Spleen (tissue), 11 donors: Measurements from ENCODE around the gene TPX2. TPM values are rescaled to one million over a fixed set of nuclear protein-coding genes. Genes with fewer than 3 reads are reported as not detected.
A peak's percentile ranks its signal among the peaks of the same experiment; 100 is the strongest.

Source experiments
- DNase-seq: peaks from one replicate; pipeline ENCODE4 v3.0.0-alpha.2; 2020
- H3K27ac ChIP-seq, 8 donors: fragments of 200-600 bp; sonication (generic) in 7 of 8; 1 replicate in 4 of 8; 2 replicates in 4 of 8; pipeline versions ENCODE4 v1.5.0 to v1.8.0; 2016 to 2021; ENCODE audit warnings: inconsistent platforms in 4 of 8, mild to moderate bottlenecking in 4 of 8, moderate library complexity in 1 of 8
- H3K27me3 ChIP-seq, 7 donors: fragments of 200-600 bp; sonication (generic) in 6 of 7; replicated peaks in 1 of 7; 1 replicate in 4 of 7; 2 replicates in 3 of 7; pipeline versions ENCODE4 v1.5.0 to v1.8.0; 2016 to 2021; ENCODE audit warnings: inconsistent platforms in 3 of 7, mild to moderate bottlenecking in 1 of 7
- H3K36me3 ChIP-seq, 6 donors: fragments of 200-600 bp; sonication (generic) in 5 of 6; 1 replicate in 4 of 6; 2 replicates in 2 of 6; pipeline versions ENCODE4 v1.5.0 to v1.8.0; 2016 to 2021; ENCODE audit warnings: inconsistent platforms in 2 of 6
- H3K4me1 ChIP-seq, 6 donors: fragments of 200-600 bp; sonication (generic) in 5 of 6; 1 replicate in 3 of 6; 2 replicates in 3 of 6; pipeline versions ENCODE4 v1.5.0 to v1.8.0; 2016 to 2021; ENCODE audit warnings: inconsistent platforms in 3 of 6
- H3K4me3 ChIP-seq, 8 donors: fragments of 200-600 bp; sonication (generic) in 7 of 8; 1 replicate in 4 of 8; 2 replicates in 4 of 8; pipeline versions ENCODE4 v1.5.0 to v1.8.0; 2016 to 2021; ENCODE audit warnings: inconsistent platforms in 4 of 8, mild to moderate bottlenecking in 4 of 8, moderate library complexity in 2 of 8
- H3K9me3 ChIP-seq, 8 donors: fragments of 200-600 bp; sonication (generic) in 7 of 8; 1 replicate in 4 of 8; 2 replicates in 4 of 8; pipeline versions ENCODE4 v1.5.0 to v1.8.0; 2016 to 2021; ENCODE audit warnings: inconsistent platforms in 4 of 8
- POLR2A ChIP-seq, 3 donors: fragments of 450-650 bp; IDR thresholded peaks; one replicate each; pipeline ENCODE4 v1.5.1; 2017; ENCODE audit warnings: antibody characterized with exemption in 3 of 3, mild to moderate bottlenecking in 1 of 3
- POLR2AphosphoS5 ChIP-seq, 3 donors: sonication (generic); formaldehyde crosslinking; IDR thresholded peaks; one replicate each; pipeline ENCODE4 v1.5.1; 2017; ENCODE audit warnings: antibody characterized with exemption in 3 of 3
- WGBS, 5 donors: extraction: QIAGEN DNeasy Blood & Tissue Kit in 3 of 5; methylation state at CpG; one replicate each; pipeline versions ENCODE4 v1.1.5 to v1.1.7; 2013 to 2018; 5-methylcytosine and 5-hydroxymethylcytosine counted together
- intact Hi-C: fragments of 100-400 bp; cut with DNase I; formaldehyde crosslinking; loops from one replicate; pipeline ENCODE4 v1.15.0; 2023; ENCODE audit warnings: low total_unique reads
- polyA plus RNA-seq, 3 donors: library from polyadenylated mRNA; stranded (reverse); fragments of 200-250 nt; gene quantifications; one replicate each; pipeline ENCODE4 v1.2.1, GENCODE V29; 2013
- total RNA-seq, 7 donors: library from RNA; depleted of rRNA in 3 of 7; stranded (reverse); fragments of >200 nt in 3 of 7; fragmentation: NEBNext Ultra II Directional in 4 of 7; extraction: Animal tissue kit (Norgen Biotek cat#: 25700) in 4 of 7; gene quantifications; one replicate each; pipeline versions ENCODE4 v1.1.0 to v1.2.1, GENCODE V29; 2016 to 2021
- TF ChIP-seq, protein P1 (sequence below), 11 experiments: fragments of 200-600 bp in 7 of 11; fragments of 450-650 bp in 4 of 11; sonication (generic) in 4 of 11; IDR thresholded peaks in 8 of 11; conservative IDR thresholded peaks in 3 of 11; 1 replicate in 7 of 11; 2 replicates in 4 of 11; pipeline versions ENCODE4 v1.4.0 to v1.8.0; 2016 to 2021; ENCODE audit warnings: antibody characterized with exemption in 11 of 11, inconsistent platforms in 4 of 11, mild to moderate bottlenecking in 1 of 11
- donor health status: healthy with polysubstance abuse.
- donor health status: DM: no; HTN: no; CAD: no; lungs with moderate emphysema.
- donor health status: DM: no; HTN: no; CAD: no.
- donor health status: Bipolar disorder and iron deficiency.
- donor health status: healthy.
- donor health status: DM: no; HTN: no; CAD: no.
- donor health status: DM: yes; HTN: yes; CAD: no.

TPX2 gene
- total and polyA plus RNA-seq, 10 donors, result 1.4 to 16.2 (median 7.2) TPM

DNA sequence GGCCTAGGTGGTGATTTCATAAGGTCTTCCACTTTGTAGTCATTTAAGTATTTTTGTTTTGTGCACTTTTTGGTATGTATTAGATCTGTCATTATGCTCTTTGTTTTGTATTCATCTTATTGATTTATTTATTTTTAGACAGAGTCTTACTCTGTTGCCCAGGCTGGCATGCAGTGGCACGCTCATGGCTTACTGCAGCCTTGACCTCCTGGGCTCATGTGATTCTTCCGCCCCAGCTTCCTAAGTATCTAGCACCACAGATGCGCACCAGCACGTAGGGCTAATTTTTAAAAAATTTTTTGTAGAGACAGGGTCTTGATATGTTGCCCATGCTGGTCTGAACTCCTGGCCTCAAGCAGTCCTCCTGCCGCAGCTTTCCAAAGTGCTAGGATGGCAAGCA, 30.6 kb downstream of the TPX2 start:
- 80 to 92% (median 88%) methylated on average over 5 of the region's 5 CpGs for WGBS, 5 donors
- intact Hi-C loops, result no loop called here
- Histone ChIP-seq H3K4me3 (no peak overlapping the region), H3K4me1 (no peaks in the 10 kb centered on the region), H3K9me3 (no peaks in the 10 kb centered on the region), H3K27ac (no peak overlapping the region), H3K36me3 (peaks cover 0 to 74% (median 0%) of the 10 kb centered on the region in 6 donors), H3K27me3 (no peaks in the 10 kb centered on the region)
- DNase-seq, result no peak
- TF ChIP-seq POLR2AphosphoS5 (IDR thresholded peaks at IDR 0.05) (no peak), POLR2A (IDR thresholded peaks at IDR 0.05) (no peak)
- TF ChIP-seq, protein P1, sequence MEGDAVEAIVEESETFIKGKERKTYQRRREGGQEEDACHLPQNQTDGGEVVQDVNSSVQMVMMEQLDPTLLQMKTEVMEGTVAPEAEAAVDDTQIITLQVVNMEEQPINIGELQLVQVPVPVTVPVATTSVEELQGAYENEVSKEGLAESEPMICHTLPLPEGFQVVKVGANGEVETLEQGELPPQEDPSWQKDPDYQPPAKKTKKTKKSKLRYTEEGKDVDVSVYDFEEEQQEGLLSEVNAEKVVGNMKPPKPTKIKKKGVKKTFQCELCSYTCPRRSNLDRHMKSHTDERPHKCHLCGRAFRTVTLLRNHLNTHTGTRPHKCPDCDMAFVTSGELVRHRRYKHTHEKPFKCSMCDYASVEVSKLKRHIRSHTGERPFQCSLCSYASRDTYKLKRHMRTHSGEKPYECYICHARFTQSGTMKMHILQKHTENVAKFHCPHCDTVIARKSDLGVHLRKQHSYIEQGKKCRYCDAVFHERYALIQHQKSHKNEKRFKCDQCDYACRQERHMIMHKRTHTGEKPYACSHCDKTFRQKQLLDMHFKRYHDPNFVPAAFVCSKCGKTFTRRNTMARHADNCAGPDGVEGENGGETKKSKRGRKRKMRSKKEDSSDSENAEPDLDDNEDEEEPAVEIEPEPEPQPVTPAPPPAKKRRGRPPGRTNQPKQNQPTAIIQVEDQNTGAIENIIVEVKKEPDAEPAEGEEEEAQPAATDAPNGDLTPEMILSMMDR (IDR thresholded peaks at IDR 0.05 in 8 of 11, conservative IDR thresholded peaks at IDR 0.05 in 3 of 11), result no peak

- no peak for DNase-seq
- Histone ChIP-seq H3K27ac (no peak overlapping the region), H3K4me1 (no peaks in the 10 kb centered on the region), H3K4me3 (peak overlapping the region in 1 of 8 donors; percentile 1), H3K36me3 (peaks cover 0 to 75% (median 0%) of the 10 kb centered on the region in 6 donors), H3K9me3 (no peaks in the 10 kb centered on the region), H3K27me3 (no peaks in the 10 kb centered on the region)
- TF ChIP-seq, protein P1 (IDR thresholded peaks at IDR 0.05 in 8 of 11, conservative IDR thresholded peaks at IDR 0.05 in 3 of 11), result no peak
- TF ChIP-seq POLR2AphosphoS5 (IDR thresholded peaks at IDR 0.05), result no peak
- TF ChIP-seq POLR2A (IDR thresholded peaks at IDR 0.05), result no peak
- 52 to 75% (median 68%) methylated on average over 1 of the region's 1 CpG for WGBS, 5 donors
- intact Hi-C loops, result no loop called here
These were observed 31.2 kb downstream of the TPX2 start for GRCh38 chr20:31770243-31770642.

- TF ChIP-seq POLR2A (IDR thresholded peaks at IDR 0.05) (no peak), POLR2AphosphoS5 (IDR thresholded peaks at IDR 0.05) (no peak)
- TF ChIP-seq, protein P1 (IDR thresholded peaks at IDR 0.05 in 8 of 11, conservative IDR thresholded peaks at IDR 0.05 in 3 of 11), result no peak
- no peaks in the 10 kb centered on the region for H3K27me3 ChIP-seq
- H3K27ac ChIP-seq, result no peak overlapping the region
- intact Hi-C loops, result no loop called here
- H3K4me3 ChIP-seq, result no peak overlapping the region
- no peaks in the 10 kb centered on the region for H3K9me3 ChIP-seq
- H3K4me1 ChIP-seq, result no peaks in the 10 kb centered on the region
- peaks cover 0 to 88% (median 0%) of the 10 kb centered on the region in 6 donors for H3K36me3 ChIP-seq
- DNase-seq, result no peak
- WGBS, 5 donors, result 88 to 100% (median 100%) methylated on average over 1 of the region's 1 CpG
These were observed 35.3 kb downstream of the TPX2 start for GRCh38 chr20:31774408-31774807.

DNA sequence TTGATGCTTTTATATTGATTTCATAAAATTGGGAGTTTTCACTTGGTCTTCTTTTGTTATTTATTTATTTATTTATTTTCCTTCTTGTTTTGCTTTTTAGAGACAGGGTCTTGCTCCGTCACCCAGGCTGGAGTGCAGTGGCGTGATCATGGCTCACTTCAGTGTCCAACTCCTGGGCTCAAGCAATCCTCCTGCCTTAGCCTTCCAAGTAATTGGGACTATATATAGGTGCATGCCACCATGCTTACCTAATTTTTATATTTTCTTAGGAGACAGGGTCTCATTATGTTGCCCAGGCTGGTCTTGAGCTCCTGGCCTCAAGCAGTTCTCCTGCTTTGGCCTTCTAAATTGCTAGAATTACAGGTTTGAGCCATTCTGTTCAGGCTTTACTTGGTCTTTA, 41.7 kb downstream of the TPX2 start:
- TF ChIP-seq POLR2AphosphoS5 (IDR thresholded peaks at IDR 0.05) (no peak), POLR2A (IDR thresholded peaks at IDR 0.05) (no peak)
- TF ChIP-seq, protein P1 (IDR thresholded peaks at IDR 0.05 in 8 of 11, conservative IDR thresholded peaks at IDR 0.05 in 3 of 11), result no peak
- Histone ChIP-seq H3K9me3 (no peaks in the 10 kb centered on the region), H3K27ac (no peak overlapping the region), H3K36me3 (peaks cover 0 to 95% (median 0%) of the 10 kb centered on the region in 6 donors), H3K4me3 (no peak overlapping the region), H3K27me3 (no peaks in the 10 kb centered on the region), H3K4me1 (no peaks in the 10 kb centered on the region)
- 95 to 100% (median 97%) methylated on average over 2 of the region's 2 CpGs for whole genome bisulfite sequencing, 5 donors
- DNase-seq, result no peak
- intact Hi-C loops, result no loop called here
